MM.1S (cell line): Measurements from ENCODE around the gene RAB21.

Experiments
- DNase-seq: peaks from one replicate; pipeline ENCODE4 v3.0.0-alpha.2; 2015
- H2AFZ ChIP-seq: fragments of 300-600 bp; sonication (generic); 2 replicates; pipeline ENCODE4 v1.6.0; 2016; ENCODE audit warnings: antibody characterized with exemption, low read length
- H3F3A ChIP-seq: fragments of 300-600 bp; sonication (generic); 2 replicates; pipeline ENCODE4 v1.6.1; 2016; ENCODE audit warnings: mild to moderate bottlenecking, antibody characterized with exemption, low read length, moderate library complexity, mixed read lengths; ENCODE audit not compliant: insufficient read depth
- H3K27ac ChIP-seq: fragments of 300-600 bp; sonication (generic); 2 replicates; pipeline ENCODE4 v1.5.1; 2016; ENCODE audit warnings: mild to moderate bottlenecking, low read length
- H3K27me3 ChIP-seq: fragments of 300-600 bp; sonication (generic); replicated peaks from 2 replicates; pipeline ENCODE4 v1.6.0; 2016; ENCODE audit warnings: low read length; ENCODE audit not compliant: insufficient read depth
- H3K36me3 ChIP-seq: fragments of 300-600 bp; sonication (generic); replicated peaks from 2 replicates; pipeline ENCODE4 v1.6.1; 2016; ENCODE audit warnings: mild to moderate bottlenecking, low read length, mixed read lengths; ENCODE audit not compliant: insufficient read depth
- H3K4me1 ChIP-seq: fragments of 300-600 bp; sonication (generic); 2 replicates; pipeline ENCODE4 v1.6.1; 2016; ENCODE audit warnings: low read length, mixed read lengths
- H3K4me2 ChIP-seq: fragments of 300-600 bp; sonication (generic); 2 replicates; pipeline ENCODE4 v1.6.0; 2016; ENCODE audit warnings: low read depth, low read length
- H3K4me3 ChIP-seq: fragments of 300-600 bp; sonication (generic); 2 replicates; pipeline ENCODE4 v1.5.1; 2016; ENCODE audit warnings: low read length, mixed read lengths
- H3K79me2 ChIP-seq: fragments of 300-600 bp; sonication (generic); 2 replicates; pipeline ENCODE4 v1.6.1; 2016; ENCODE audit warnings: mixed run types, low read length, mixed read lengths
- H3K9ac ChIP-seq: fragments of 300-600 bp; sonication (generic); 2 replicates; pipeline ENCODE4 v1.6.1; 2016; ENCODE audit warnings: low read length, mixed read lengths
- H3K9me2 ChIP-seq: fragments of 300-600 bp; sonication (generic); replicated peaks from 2 replicates; pipeline ENCODE4 v1.6.1; 2016; ENCODE audit warnings: mild to moderate bottlenecking, low read length, mixed read lengths; ENCODE audit not compliant: insufficient read depth
- H3K9me3 ChIP-seq: fragments of 300-600 bp; sonication (generic); replicated peaks from 2 replicates; pipeline ENCODE4 v1.6.1; 2016; ENCODE audit warnings: mild to moderate bottlenecking, low read length, mixed read lengths; ENCODE audit not compliant: insufficient read depth
- H4K20me1 ChIP-seq: fragments of 300-600 bp; sonication (generic); 2 replicates; pipeline ENCODE4 v1.6.1; 2016; ENCODE audit warnings: mild to moderate bottlenecking, low read length, moderate library complexity, mixed read lengths; ENCODE audit not compliant: insufficient read depth
- CTCF ChIP-seq: fragments of 300-600 bp; sonication (generic); IDR thresholded peaks from 2 replicates; pipeline ENCODE4 v1.5.1; 2016; ENCODE audit warnings: antibody characterized with exemption, low read length, mixed read lengths
- EZH2 ChIP-seq: fragments of 300-600 bp; sonication (generic); optimal IDR thresholded peaks from 2 replicates; pipeline ENCODE3; 2017; ENCODE audit warnings: low read depth, mild to moderate bottlenecking, antibody characterized with exemption, low read length, mixed read lengths
- EZH2phosphoT487 ChIP-seq: fragments of 300-600 bp; sonication (generic); IDR thresholded peaks from 2 replicates; pipeline ENCODE4 v1.6.1; 2018; ENCODE audit warnings: antibody characterized with exemption, low read length

The RAB21 gene

GRCh38 chr12:71732357-71732712 is 22.3 kb upstream of the RAB21 start:
- Histone ChIP-seq H3K4me2 (no peak overlapping the region), H3K9ac (no peak overlapping the region)
- DNase-seq = no peak

GRCh38 chr12:71737197-71737596 is 17.5 kb upstream of the RAB21 start:
- H3F3A ChIP-seq = no peaks in the 10 kb centered on the region
- H3K27me3 ChIP-seq = no peaks in the 10 kb centered on the region
- no peak overlapping the region for H3K4me3 ChIP-seq
- TF ChIP-seq CTCF = no peak
- TF ChIP-seq EZH2 = no peak
- TF ChIP-seq EZH2phosphoT487 = no peak
- H3K79me2 ChIP-seq = no peaks in the 10 kb centered on the region
- no peaks in the 10 kb centered on the region for H4K20me1 ChIP-seq
- DNase-seq = no peak
- no peaks in the 10 kb centered on the region for H3K9me2 ChIP-seq
- H3K9me3 ChIP-seq = no peaks in the 10 kb centered on the region
- H2AFZ ChIP-seq = no peak overlapping the region
- H3K9ac ChIP-seq = no peak overlapping the region
- no peak overlapping the region for H3K4me2 ChIP-seq
- no peak overlapping the region for H3K27ac ChIP-seq
- no peaks in the 10 kb centered on the region for H3K36me3 ChIP-seq
- no peaks in the 10 kb centered on the region for H3K4me1 ChIP-seq

More at GRCh38 chr12:71732357-71732712, 22.3 kb upstream of the RAB21 start:
- H2AFZ ChIP-seq = no peak overlapping the region
- H3K9me2 ChIP-seq = no peaks in the 10 kb centered on the region
- no peaks in the 10 kb centered on the region for H3K27me3 ChIP-seq
- H3K79me2 ChIP-seq = no peaks in the 10 kb centered on the region
- no peaks in the 10 kb centered on the region for H3F3A ChIP-seq
- TF ChIP-seq EZH2phosphoT487 (no peak), CTCF (no peak), EZH2 (no peak)
- no peaks in the 10 kb centered on the region for H3K36me3 ChIP-seq
- H3K27ac ChIP-seq = no peak overlapping the region
- H4K20me1 ChIP-seq = no peaks in the 10 kb centered on the region
- no peak overlapping the region for H3K4me3 ChIP-seq
- no peaks in the 10 kb centered on the region for H3K4me1 ChIP-seq
- H3K9me3 ChIP-seq = no peaks in the 10 kb centered on the region

GRCh38 chr12:71742998-71743397 is 11.7 kb upstream of the RAB21 start:
- Histone ChIP-seq H3K4me2 (no peak overlapping the region), H3K9ac (no peak overlapping the region), H3K79me2 (no peaks in the 10 kb centered on the region), H3K9me3 (no peaks in the 10 kb centered on the region), H3K4me1 (peaks cover 4% of the 10 kb centered on the region), H4K20me1 (no peaks in the 10 kb centered on the region), H3K9me2 (no peaks in the 10 kb centered on the region), H2AFZ (no peak overlapping the region), H3F3A (no peaks in the 10 kb centered on the region), H3K27me3 (no peaks in the 10 kb centered on the region), H3K36me3 (no peaks in the 10 kb centered on the region), H3K27ac (no peak overlapping the region), H3K4me3 (no peak overlapping the region)
- TF ChIP-seq CTCF (no peak), EZH2 (no peak), EZH2phosphoT487 (no peak)
- DNase-seq = no peak
